IPS-20b (cell line): Measurements from ENCODE around the gene TEKTIP1.

Experiments used
- H3K27ac ChIP-seq: one replicate; pipeline ENCODE4 v1.5.1; 2013; ENCODE audit warnings: low read length
- H3K27me3 ChIP-seq: 2 replicates; pipeline ENCODE4 v1.6.1; 2013; ENCODE audit warnings: mild to moderate bottlenecking, low read length, inconsistent platforms; ENCODE audit not compliant: insufficient read depth
- H3K36me3 ChIP-seq: 2 replicates; pipeline ENCODE4 v1.6.1; 2013; ENCODE audit warnings: low read depth, mild to moderate bottlenecking, inconsistent platforms, low read length, moderate library complexity; ENCODE audit not compliant: insufficient read depth
- H3K4me1 ChIP-seq: 2 replicates; pipeline ENCODE4 v1.6.1; 2013; ENCODE audit warnings: mild to moderate bottlenecking, control low read depth, inconsistent platforms, low read length, moderate library complexity; ENCODE audit not compliant: insufficient read depth
- H3K4me3 ChIP-seq: 2 replicates; pipeline ENCODE4 v1.5.1; 2013; ENCODE audit warnings: mild to moderate bottlenecking, low read length, inconsistent platforms
- H3K9ac ChIP-seq: 2 replicates; pipeline ENCODE4 v1.6.1; 2013; ENCODE audit warnings: low read depth, mild to moderate bottlenecking, inconsistent platforms, low read length, moderate library complexity
- H3K9me3 ChIP-seq: 2 replicates; pipeline ENCODE4 v1.6.1; 2013; ENCODE audit warnings: mild to moderate bottlenecking, low read depth, low read length, inconsistent platforms; ENCODE audit not compliant: insufficient read depth

TEKTIP1 gene

GRCh38 chr19:3536429-3537100, 2.4 kb upstream of the TEKTIP1 start:
- no peak overlapping the region for H3K27ac ChIP-seq
- H3K27me3 ChIP-seq: no peaks in the 10 kb centered on the region
- peaks cover 35% of the 10 kb centered on the region for H3K36me3 ChIP-seq
- no peaks in the 10 kb centered on the region for H3K9me3 ChIP-seq
- H3K4me3 ChIP-seq: no peak overlapping the region
- H3K9ac ChIP-seq: no peak overlapping the region
- H3K4me1 ChIP-seq: no peaks in the 10 kb centered on the region

- no peaks in the 10 kb centered on the region for H3K27me3 ChIP-seq
- H3K9ac ChIP-seq: no peak overlapping the region
- H3K4me3 ChIP-seq: no peak overlapping the region
- peaks cover 32% of the 10 kb centered on the region for H3K36me3 ChIP-seq
- no peaks in the 10 kb centered on the region for H3K9me3 ChIP-seq
- no peak overlapping the region for H3K27ac ChIP-seq
- H3K4me1 ChIP-seq: no peaks in the 10 kb centered on the region
Measured at GRCh38 chr19:3537101-3537437, 1.9 kb upstream of the TEKTIP1 start.

GRCh38 chr19:3537438-3538240, 1.3 kb upstream of the TEKTIP1 start:
- H3K9ac ChIP-seq: no peak overlapping the region
- H3K36me3 ChIP-seq: peaks cover 26% of the 10 kb centered on the region
- no peak overlapping the region for H3K4me3 ChIP-seq
- no peaks in the 10 kb centered on the region for H3K9me3 ChIP-seq
- H3K4me1 ChIP-seq: no peaks in the 10 kb centered on the region
- H3K27me3 ChIP-seq: no peaks in the 10 kb centered on the region
- H3K27ac ChIP-seq: no peak overlapping the region

GRCh38 chr19:3538258-3538929, 580 bp upstream of the TEKTIP1 start:
- H3K36me3 ChIP-seq: peaks cover 19% of the 10 kb centered on the region
- H3K4me3 ChIP-seq: no peak overlapping the region
- no peaks in the 10 kb centered on the region for H3K4me1 ChIP-seq
- H3K9me3 ChIP-seq: no peaks in the 10 kb centered on the region
- no peak overlapping the region for H3K9ac ChIP-seq
- no peaks in the 10 kb centered on the region for H3K27me3 ChIP-seq
- no peak overlapping the region for H3K27ac ChIP-seq

GRCh38 chr19:3539756-3540118, 763 bp downstream of the TEKTIP1 start:
- H3K4me1 ChIP-seq: no peaks in the 10 kb centered on the region
- H3K9me3 ChIP-seq: no peaks in the 10 kb centered on the region
- H3K27ac ChIP-seq: no peak overlapping the region
- no peak overlapping the region for H3K4me3 ChIP-seq
- no peaks in the 10 kb centered on the region for H3K27me3 ChIP-seq
- peaks cover 10% of the 10 kb centered on the region; the same call in 1 of the 2 replicates for H3K36me3 ChIP-seq
- no peak overlapping the region for H3K9ac ChIP-seq

GRCh38 chr19:3543150-3544057, 4.4 kb downstream of the TEKTIP1 start:
- Histone ChIP-seq H3K9me3 (no peaks in the 10 kb centered on the region), H3K4me1 (no peaks in the 10 kb centered on the region), H3K9ac (no peak overlapping the region), H3K27me3 (no peaks in the 10 kb centered on the region), H3K4me3 (no peak overlapping the region), H3K36me3 (no peaks in the 10 kb centered on the region), H3K27ac (no peak overlapping the region)

GRCh38 chr19:3544058-3544376, 5.0 kb downstream of the TEKTIP1 start:
- no peaks in the 10 kb centered on the region for H3K36me3 ChIP-seq
- no peak overlapping the region for H3K4me3 ChIP-seq
- no peaks in the 10 kb centered on the region for H3K4me1 ChIP-seq
- no peak overlapping the region for H3K27ac ChIP-seq
- no peak overlapping the region for H3K9ac ChIP-seq
- H3K27me3 ChIP-seq: no peaks in the 10 kb centered on the region
- no peaks in the 10 kb centered on the region for H3K9me3 ChIP-seq

GRCh38 chr19:3544742-3545668, 6.0 kb downstream of the TEKTIP1 start:
- Histone ChIP-seq H3K27ac (no peak overlapping the region), H3K4me3 (no peak overlapping the region), H3K27me3 (no peaks in the 10 kb centered on the region), H3K36me3 (no peaks in the 10 kb centered on the region), H3K4me1 (no peaks in the 10 kb centered on the region), H3K9ac (no peak overlapping the region), H3K9me3 (no peaks in the 10 kb centered on the region)

GRCh38 chr19:3545669-3546034, 6.7 kb downstream of the TEKTIP1 start:
- Histone ChIP-seq H3K4me3 (no peak overlapping the region), H3K27me3 (no peaks in the 10 kb centered on the region), H3K27ac (no peak overlapping the region), H3K4me1 (no peaks in the 10 kb centered on the region), H3K36me3 (no peaks in the 10 kb centered on the region), H3K9me3 (no peaks in the 10 kb centered on the region), H3K9ac (no peak overlapping the region)

- H3K9me3 ChIP-seq: no peaks in the 10 kb centered on the region
- H3K4me1 ChIP-seq: no peaks in the 10 kb centered on the region
- no peak overlapping the region for H3K27ac ChIP-seq
- H3K36me3 ChIP-seq: no peaks in the 10 kb centered on the region
- no peak overlapping the region for H3K9ac ChIP-seq
- H3K27me3 ChIP-seq: no peaks in the 10 kb centered on the region
- no peak overlapping the region for H3K4me3 ChIP-seq
Measured at GRCh38 chr19:3546119-3546518, 7.1 kb downstream of the TEKTIP1 start.

GRCh38 chr19:3547301-3547731, 8.3 kb downstream of the TEKTIP1 start:
- Histone ChIP-seq H3K27me3 (no peaks in the 10 kb centered on the region), H3K9ac (no peak overlapping the region), H3K9me3 (no peaks in the 10 kb centered on the region), H3K4me1 (no peaks in the 10 kb centered on the region), H3K36me3 (no peaks in the 10 kb centered on the region), H3K27ac (no peak overlapping the region), H3K4me3 (no peak overlapping the region)
